Activated T-cell treated with anti-CD3 and anti-CD28 coated beads, Interleukin-2, amount 50 U/mL, for 4 hours (primary cell): Measurements from ENCODE around the gene RBPJL. TPM values are rescaled to one million over a fixed set of nuclear protein-coding genes. Genes with fewer than 3 reads are reported as not detected.

ENCODE experiments used
- ATAC-seq, 2 donors: fragments of 200-7000 bp; cut with Tn5 transposase; one replicate each; pipeline ENCODE4 v1.10.0; 2021
- DNase-seq: peaks from one replicate; pipeline ENCODE4 v3.0.0-alpha.2; 2020
- H3K27me3 Mint-ChIP-seq: one replicate; pipeline ENCODE4 v1.8.0; 2021; ENCODE audit warnings: low read depth, mixed read lengths
- H3K36me3 Mint-ChIP-seq: one replicate; pipeline ENCODE4 v1.8.0; 2022; ENCODE audit warnings: mixed read lengths; ENCODE audit not compliant: insufficient read depth
- H3K4me1 Mint-ChIP-seq: one replicate; pipeline ENCODE4 v1.8.0; 2021; ENCODE audit warnings: low read depth, mixed read lengths
- H3K4me3 Mint-ChIP-seq: one replicate; pipeline ENCODE4 v1.8.0; 2021; ENCODE audit warnings: mild to moderate bottlenecking, moderate library complexity, mixed read lengths
- H3K9me3 Mint-ChIP-seq: one replicate; pipeline ENCODE4 v1.8.0; 2021; ENCODE audit warnings: mixed read lengths
- total RNA-seq, 3 donors: library from RNA; stranded (reverse); gene quantifications; one replicate each; pipeline ENCODE4 v1.2.1, GENCODE V29; 2021

Gene RBPJL
- total RNA-seq, 3 donors from 2014 or later = 0.13 to 0.19 TPM; not detected in 1

DNA sequence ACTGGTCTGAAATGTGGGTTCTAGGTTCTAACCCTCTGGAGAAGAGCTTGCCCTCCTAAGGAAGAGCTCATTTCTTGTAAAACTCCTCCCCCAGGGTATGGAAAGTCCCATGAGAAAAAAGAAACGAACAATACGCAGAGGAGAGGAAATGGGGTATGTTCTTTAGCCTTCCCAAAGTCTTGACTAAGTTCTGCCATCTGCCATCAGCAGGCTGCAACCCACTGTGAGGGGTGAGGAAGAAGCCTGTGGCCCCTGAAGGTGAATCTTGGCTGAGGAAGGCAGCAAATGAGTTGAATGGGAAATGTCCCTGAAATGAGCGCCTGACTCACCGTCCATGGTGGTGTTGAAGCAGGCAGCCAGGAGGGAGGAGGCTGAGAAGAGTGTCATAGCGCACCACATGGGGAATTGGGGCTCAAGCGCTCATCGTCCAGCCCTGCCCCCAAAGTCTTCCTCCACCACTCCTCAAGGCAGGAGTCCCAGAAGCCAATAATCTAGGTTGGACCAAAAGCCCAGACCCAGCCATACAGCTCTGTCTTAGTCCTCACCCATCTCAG, 11.8 kb downstream of the RBPJL start:
- H3K9me3 Mint-ChIP-seq = no peaks in the 10 kb centered on the region
- H3K4me1 Mint-ChIP-seq = peaks cover 24% of the 10 kb centered on the region
- peaks cover 25% of the 10 kb centered on the region for H3K27me3 Mint-ChIP-seq
- no peak overlapping the region for H3K4me3 Mint-ChIP-seq
- no peaks in the 10 kb centered on the region for H3K36me3 Mint-ChIP-seq
- ATAC-seq = peak in 1 of 2 donors; percentile 24
- DNase-seq = no peak

DNA sequence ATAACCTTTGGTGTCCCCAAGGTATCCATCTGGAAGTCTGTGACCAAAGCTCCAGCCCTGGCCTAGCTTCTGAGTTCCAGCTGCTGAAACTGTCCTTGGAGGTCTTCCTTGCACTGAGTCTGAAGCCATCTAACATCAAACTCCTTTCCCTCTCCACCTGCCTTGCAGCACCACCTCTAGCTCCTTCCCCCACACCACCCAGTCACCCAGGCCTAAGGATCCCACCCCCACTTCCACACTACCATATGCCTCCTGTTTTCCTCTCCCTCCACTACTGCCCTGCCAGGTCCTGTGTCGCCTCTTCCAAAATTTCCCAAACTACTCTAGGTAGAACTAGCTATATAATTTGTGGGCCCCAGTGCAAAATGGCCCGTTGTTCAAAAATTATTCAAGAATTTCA, 12.3 kb downstream of the RBPJL start:
- no peak overlapping the region for H3K4me3 Mint-ChIP-seq
- DNase-seq (no peak), ATAC-seq (no peak)
- H3K36me3 Mint-ChIP-seq = no peaks in the 10 kb centered on the region
- H3K9me3 Mint-ChIP-seq = no peaks in the 10 kb centered on the region
- H3K27me3 Mint-ChIP-seq = peaks cover 20% of the 10 kb centered on the region
- peaks cover 24% of the 10 kb centered on the region for H3K4me1 Mint-ChIP-seq

DNA sequence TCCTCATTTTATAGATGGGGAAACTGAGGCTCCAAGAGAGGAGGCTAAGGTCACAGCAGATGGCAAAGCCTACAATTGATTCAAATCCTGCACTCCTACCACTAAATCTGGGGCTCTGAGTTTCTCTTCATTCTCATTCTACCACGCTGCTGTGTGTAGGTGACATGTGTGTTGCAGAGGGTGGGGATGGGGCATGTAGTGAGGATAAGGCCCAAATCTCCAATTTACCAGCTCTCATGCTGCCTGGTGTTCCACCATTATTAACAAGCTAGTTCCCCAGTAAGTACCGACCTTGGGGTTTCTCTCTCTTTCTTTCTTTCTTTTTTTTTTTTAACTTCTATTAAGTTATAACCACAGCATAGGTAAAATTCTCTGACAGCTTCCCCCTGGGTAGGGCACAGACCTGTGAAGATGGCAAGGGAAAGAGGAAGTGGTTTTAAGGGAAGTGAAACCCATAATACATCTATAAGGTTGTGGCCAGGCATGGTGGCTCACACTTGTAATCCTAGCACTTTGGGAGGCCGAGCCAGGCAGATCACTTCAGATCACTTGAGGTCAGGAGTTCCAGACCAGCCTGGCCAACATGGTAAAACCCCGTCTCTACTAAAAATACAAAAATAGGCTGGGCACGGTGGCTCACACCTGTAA, 14.4 kb downstream of the RBPJL start:
- peaks cover under 1% of the 10 kb centered on the region for H3K27me3 Mint-ChIP-seq
- no peak overlapping the region for H3K4me3 Mint-ChIP-seq
- peak in 1 of 2 donors; percentile 57 for ATAC-seq
- H3K9me3 Mint-ChIP-seq = no peaks in the 10 kb centered on the region
- no peaks in the 10 kb centered on the region for H3K36me3 Mint-ChIP-seq
- peaks cover 24% of the 10 kb centered on the region for H3K4me1 Mint-ChIP-seq
- DNase-seq = no peak

DNA sequence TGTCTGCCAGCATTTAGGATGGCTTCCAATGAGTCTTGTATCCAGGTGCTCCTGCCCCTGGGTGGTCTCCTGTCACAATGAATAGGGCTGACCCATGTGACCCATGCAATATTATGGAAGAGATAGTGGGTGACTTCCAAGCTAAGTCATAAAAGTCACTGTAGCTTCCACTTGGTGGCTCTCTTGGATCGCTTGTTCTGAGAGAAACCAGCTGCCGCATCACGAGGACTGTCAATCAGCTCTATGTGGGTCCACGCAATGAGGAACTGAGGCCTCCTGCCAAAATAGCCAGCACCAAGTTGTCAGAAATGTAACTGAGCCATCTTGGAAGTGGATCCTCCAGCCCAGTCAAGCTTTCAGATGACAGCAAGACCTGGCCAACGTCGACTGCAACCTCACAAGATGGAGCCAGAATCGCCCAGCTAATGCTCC, 16.3 kb downstream of the RBPJL start:
- DNase-seq (no peak), ATAC-seq (no peak)
- H3K9me3 Mint-ChIP-seq = no peaks in the 10 kb centered on the region
- peaks cover 8% of the 10 kb centered on the region for H3K36me3 Mint-ChIP-seq
- H3K27me3 Mint-ChIP-seq = no peaks in the 10 kb centered on the region
- peaks cover 24% of the 10 kb centered on the region for H3K4me1 Mint-ChIP-seq
- no peak overlapping the region for H3K4me3 Mint-ChIP-seq

DNA sequence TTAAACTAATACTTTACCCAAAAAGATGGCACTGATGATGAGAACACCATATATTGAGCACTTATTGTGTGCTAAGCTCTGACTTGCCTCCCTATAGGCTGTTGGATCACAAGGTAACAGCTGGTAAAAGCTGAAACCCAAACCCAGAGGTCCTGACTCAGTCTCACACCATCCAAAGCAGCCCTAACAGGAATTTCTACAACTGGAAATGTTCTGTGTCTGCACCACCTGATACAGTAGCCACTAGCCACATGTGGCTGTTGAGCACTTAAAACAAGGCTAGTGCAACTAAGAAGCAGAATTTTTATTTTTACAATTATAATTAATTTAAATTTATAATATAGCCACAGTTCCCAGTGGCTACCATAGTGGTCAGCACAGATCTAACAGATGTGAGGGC, 17.1 kb downstream of the RBPJL start:
- DNase-seq (no peak), ATAC-seq (no peak)
- no peaks in the 10 kb centered on the region for H3K27me3 Mint-ChIP-seq
- no peak overlapping the region for H3K4me3 Mint-ChIP-seq
- H3K36me3 Mint-ChIP-seq = peaks cover 8% of the 10 kb centered on the region
- H3K9me3 Mint-ChIP-seq = no peaks in the 10 kb centered on the region
- peaks cover 17% of the 10 kb centered on the region for H3K4me1 Mint-ChIP-seq

DNA sequence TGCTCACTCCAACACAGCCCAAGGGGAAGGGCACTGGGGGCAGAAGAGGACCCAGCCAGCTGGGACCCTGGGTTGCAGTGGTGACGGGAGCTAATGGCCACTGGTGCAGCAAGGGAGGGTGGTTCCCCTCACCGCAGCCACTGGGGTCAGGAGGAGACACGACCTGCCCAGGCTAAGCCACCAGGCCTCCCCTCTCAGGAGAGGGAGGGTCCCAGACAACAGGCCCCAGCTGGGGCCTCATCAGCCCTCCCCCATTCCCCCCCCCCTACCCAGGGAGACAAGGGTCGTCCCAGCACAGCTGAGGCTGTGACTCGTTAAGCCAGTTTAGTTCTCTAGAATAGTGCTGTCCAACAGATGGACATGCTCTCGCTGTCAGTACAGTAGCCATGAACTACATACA, 18.7 kb downstream of the RBPJL start:
- DNase-seq (no peak), ATAC-seq (no peak)
- no peaks in the 10 kb centered on the region for H3K9me3 Mint-ChIP-seq
- H3K4me3 Mint-ChIP-seq = no peak overlapping the region
- H3K4me1 Mint-ChIP-seq = peaks cover 8% of the 10 kb centered on the region
- peaks cover 12% of the 10 kb centered on the region for H3K36me3 Mint-ChIP-seq
- H3K27me3 Mint-ChIP-seq = no peaks in the 10 kb centered on the region

DNA sequence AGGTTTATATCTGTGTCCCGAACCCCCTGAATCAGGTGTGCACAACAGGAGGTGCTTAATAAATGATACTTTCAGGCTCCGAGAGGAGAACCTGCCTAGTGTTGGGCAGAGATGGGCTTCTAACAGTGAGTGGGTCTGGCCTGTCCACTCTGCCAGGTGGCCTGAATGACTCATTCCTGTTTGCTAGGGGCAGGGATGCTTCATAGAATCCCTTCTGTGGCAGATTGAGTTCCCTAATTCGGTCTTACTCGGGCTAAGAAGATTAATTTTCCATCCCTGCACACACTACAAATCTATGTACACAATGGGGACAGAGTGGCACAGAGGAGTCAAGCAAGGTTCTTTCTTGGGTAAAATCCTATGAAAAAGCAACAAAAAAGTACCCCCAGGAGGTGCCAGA, 21.8 kb downstream of the RBPJL start:
- no peak overlapping the region for H3K4me3 Mint-ChIP-seq
- no peaks in the 10 kb centered on the region for H3K9me3 Mint-ChIP-seq
- no peaks in the 10 kb centered on the region for H3K27me3 Mint-ChIP-seq
- DNase-seq (no peak), ATAC-seq (no peak)
- peaks cover 18% of the 10 kb centered on the region for H3K36me3 Mint-ChIP-seq
- H3K4me1 Mint-ChIP-seq = no peaks in the 10 kb centered on the region

DNA sequence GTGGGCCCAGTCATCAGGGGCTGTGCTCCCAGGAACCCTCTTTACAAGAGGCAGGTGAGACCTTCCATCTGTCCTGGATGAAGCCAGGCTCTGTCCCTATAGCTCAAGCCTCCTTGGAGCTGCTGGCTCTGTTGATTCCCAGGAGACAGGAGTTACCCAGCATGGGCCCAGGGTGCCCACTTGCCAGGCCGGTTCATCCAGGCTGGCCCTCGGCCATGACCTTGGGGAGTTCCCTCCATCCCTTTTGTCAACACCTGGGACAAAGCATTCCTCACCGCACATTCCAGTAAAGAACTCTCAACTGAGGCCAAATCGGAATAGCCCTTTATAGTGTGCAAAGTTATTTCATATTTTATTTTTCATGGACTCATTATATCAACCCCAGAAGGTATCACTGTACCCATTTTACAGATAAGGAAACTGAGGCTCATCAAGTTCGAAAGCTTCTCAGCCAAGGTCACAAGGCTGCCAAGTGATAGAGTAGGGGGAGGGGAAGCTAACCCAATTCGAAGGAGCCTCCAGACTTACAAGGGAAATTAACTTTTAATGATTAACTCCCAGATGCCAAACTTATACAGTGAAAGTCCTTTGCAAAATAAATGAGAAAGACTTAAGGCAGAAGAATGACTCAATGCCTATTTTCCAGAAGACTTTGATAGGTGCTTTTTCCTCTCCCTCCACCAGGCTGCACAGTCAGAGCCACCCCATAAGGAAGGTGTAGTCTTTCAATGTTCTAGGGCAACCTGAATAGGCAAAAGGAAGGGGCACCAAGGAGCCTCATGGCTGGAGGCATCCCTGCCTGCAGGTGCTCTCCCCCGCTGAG, 23.1 kb downstream of the RBPJL start:
- no peaks in the 10 kb centered on the region for H3K4me1 Mint-ChIP-seq
- ATAC-seq = no peak
- peaks cover 18% of the 10 kb centered on the region for H3K36me3 Mint-ChIP-seq

DNA sequence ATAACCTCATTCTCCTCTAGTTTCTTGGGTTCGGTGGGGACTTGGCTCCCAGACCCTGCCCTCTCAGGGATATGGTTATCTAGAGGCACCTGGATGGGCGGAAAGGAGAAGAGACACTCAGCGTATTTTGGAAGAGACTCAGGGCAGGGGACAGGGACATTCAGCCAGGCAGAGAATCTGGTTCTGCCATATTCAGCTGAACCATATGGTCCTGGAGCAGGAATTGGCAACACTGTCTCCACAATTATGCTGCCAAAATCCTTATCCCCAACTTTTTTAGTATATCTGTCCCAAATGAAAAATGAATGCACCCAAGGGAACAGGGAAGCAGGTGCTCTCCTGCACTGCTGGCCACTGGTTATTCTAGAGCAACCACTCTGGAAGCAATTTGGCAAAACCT, 23.8 kb downstream of the RBPJL start:
- peaks cover 18% of the 10 kb centered on the region for H3K36me3 Mint-ChIP-seq
- no peaks in the 10 kb centered on the region for H3K4me1 Mint-ChIP-seq
- no peak overlapping the region for H3K4me3 Mint-ChIP-seq
- H3K9me3 Mint-ChIP-seq = no peaks in the 10 kb centered on the region
- ATAC-seq = no peak
- H3K27me3 Mint-ChIP-seq = no peaks in the 10 kb centered on the region
- no peak for DNase-seq

More for the DNA sequence above, 23.1 kb downstream of the RBPJL start:
- no peaks in the 10 kb centered on the region for H3K27me3 Mint-ChIP-seq
- H3K9me3 Mint-ChIP-seq = no peaks in the 10 kb centered on the region
- no peak overlapping the region for H3K4me3 Mint-ChIP-seq
- DNase-seq = no peak

DNA sequence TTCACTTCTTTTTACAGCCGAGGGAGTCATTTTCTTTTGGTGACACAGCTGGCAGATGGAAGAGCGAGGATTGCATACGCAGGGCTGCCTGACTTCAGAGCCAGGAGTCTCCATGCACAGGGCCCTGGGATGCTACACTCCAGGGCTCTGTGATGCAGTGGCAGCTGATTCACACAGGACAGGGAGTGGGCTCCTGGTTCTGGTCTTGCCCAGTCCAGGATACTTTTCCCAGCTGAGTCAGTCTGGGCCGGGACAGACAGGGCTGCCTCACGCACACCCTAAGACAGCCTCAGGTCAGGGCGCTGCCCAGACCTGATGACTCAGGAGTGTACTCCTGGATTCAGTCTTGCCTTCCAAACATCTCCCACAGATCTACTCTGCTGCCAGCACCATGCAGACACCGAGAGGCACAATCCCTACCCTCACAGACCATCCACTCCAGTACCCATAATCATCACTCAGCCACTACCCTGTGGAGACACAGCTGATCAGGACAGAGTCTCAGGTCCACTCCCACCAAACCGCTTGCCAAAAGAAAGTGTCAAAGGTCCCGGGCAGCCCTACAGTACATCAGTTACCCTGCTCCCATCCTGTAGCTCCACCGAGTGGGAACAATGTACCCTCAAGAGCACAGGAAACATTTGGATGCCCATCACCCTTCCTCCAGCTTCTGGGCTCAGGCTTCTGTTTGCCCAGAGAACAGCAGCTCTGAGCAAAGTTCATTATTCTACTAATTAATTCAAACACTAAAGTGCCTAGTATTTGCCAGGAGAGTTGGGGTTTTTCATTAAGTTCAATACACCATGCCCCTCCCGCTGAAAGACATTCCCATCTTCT, 30.1 kb downstream of the RBPJL start:
- Mint-ChIP-seq H3K36me3 (peaks cover 8% of the 10 kb centered on the region), H3K4me3 (no peak overlapping the region), H3K9me3 (no peaks in the 10 kb centered on the region), H3K4me1 (no peaks in the 10 kb centered on the region), H3K27me3 (peaks cover 2% of the 10 kb centered on the region)
- no peak for DNase-seq
- ATAC-seq = no peak

DNA sequence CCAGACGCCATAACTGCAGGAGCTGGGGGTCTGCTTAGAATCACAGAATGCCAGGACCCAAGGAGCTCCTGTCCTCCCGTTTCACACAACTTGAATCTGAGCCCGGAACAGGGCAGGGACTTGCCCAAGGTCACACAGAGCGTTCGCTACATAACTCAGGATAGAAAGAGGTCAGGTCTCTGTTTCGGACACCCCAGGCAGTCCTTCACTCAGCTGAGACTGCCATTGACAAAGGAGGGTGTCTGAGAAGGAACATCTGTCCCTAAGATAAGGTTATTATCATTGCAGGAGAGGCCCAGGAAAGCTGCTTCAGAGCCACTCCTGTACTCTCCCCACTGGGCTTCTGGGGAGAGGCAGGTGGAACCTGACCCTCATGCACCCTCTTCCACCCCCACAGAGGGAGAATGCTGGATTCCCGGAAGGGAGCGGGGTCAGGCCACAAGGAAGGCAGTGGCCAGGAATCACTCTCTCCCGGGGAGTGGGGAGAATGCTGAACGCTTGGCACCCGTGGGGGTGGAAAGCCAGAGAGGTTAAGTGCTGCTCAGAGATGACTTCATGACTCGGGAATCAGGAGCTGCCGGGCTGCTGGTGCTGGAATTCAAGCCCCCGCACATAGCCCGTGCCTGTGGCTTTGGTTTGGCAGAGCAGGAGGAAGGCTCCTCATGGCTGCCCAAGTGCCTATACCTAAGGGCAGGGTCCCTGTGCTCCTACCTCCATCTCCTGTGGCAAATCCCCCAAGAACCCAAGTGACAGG, 30.9 kb downstream of the RBPJL start:
- Mint-ChIP-seq H3K27me3 (peaks cover 2% of the 10 kb centered on the region), H3K4me3 (no peak overlapping the region), H3K9me3 (no peaks in the 10 kb centered on the region), H3K4me1 (no peaks in the 10 kb centered on the region), H3K36me3 (peaks cover 8% of the 10 kb centered on the region)
- DNase-seq (no peak), ATAC-seq (no peak)

DNA sequence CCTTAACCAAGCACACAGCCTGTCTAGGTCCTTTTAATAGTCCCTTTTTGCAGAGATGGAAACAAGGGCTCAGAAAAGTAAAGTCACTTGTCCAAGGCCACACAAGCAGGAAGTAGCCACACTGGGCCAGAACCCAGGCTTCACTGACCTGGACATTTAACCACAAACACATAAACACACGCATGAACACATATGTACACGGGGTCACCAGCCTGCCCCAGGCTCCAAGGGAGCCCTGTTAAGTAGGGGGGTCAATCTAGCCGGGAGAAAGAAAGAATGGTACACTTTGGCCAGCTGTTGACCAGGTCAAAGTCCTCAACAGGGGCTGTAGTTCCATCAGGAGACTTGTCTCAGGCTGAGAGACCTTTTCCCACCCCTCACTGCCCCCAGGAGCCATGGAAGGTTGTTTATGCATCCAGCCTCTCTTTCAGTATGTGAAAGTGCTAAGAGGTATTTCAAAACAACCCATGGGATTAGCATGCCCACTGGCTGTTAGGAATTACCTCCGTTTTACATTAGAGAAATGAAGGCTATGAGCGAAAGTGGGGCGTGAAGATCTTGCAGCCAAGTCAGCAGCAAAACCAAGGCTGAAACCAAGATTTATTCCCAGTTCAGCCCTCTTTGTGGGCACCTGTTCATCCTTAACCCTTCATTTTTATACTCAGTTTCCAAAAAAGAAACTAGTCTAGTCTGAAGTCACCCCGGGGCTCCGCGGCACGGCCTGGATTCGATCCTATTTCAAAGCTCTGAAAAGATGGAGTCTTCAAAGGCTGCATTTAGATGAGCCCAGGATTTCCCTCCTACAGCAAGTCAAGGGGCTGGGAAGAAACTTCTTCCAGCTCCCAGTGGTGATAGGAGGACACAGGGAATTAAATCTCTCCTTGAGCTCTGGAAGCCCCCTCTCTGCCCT, 31.7 kb downstream of the RBPJL start:
- ATAC-seq = no peak
- Mint-ChIP-seq H3K36me3 (peaks cover 8% of the 10 kb centered on the region), H3K4me1 (no peaks in the 10 kb centered on the region), H3K4me3 (no peak overlapping the region), H3K9me3 (no peaks in the 10 kb centered on the region), H3K27me3 (peaks cover 3% of the 10 kb centered on the region)
- DNase-seq = no peak

DNA sequence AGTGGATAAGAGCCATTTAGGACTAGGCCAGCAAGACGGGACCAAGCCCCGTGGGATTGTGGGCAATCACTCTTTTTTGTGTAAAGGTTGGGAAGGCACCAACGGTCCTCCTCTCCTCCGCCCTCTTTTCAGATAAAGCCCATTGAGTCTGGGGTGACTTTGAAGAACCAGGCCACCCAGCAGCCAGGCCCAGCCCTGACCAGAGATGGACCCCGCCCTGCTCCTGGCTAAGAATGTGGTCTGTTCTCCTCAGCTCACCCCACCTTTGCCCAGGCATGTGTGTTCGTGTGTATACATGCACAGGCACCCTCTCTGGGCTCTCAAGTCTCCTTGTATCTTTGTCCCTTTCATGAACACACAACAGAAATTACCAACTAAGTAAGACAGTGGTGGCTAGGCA, 32.4 kb downstream of the RBPJL start:
- Mint-ChIP-seq H3K9me3 (no peaks in the 10 kb centered on the region), H3K4me1 (peaks cover under 1% of the 10 kb centered on the region), H3K36me3 (peaks cover 8% of the 10 kb centered on the region), H3K4me3 (no peak overlapping the region), H3K27me3 (peaks cover 3% of the 10 kb centered on the region)
- DNase-seq (no peak), ATAC-seq (no peak)
